ENCODE results near the gene GRB10.

GRB10 gene

GRCh38 chr7:50651271-50651989 lies 131.3 kb downstream of the GRB10 start:
- no peak for DNase-seq

DNA sequence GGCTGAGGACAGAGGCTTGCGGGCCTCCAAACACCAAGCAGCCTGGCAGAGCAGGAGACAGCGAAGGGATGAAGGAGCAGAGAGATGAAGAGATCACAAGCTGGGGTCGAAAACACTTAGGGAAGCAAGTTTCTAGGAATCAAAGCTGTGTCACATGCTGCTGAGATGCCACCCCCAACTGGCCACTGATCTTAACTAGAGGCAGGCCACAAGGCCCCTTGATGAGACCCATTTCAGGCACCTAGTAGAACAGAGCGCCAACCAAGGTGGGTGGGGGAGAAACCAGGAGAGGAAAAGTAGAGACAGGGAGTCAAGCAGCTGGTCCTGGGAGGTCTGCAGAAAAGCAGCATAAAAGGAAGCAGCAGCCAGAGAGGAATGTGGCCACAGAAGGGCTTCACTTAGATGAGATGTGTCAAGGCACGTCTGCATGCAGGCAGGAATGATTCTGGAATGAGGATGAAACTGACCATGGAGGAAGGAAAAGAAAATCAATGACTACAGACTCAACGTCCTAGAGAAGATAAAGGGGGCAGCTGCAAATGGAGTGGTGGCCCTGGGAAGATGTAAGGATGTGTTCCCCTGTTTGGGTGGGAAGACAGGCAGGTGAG lies 132.5 kb downstream of the GRB10 start:
- no peak for DNase-seq

DNA sequence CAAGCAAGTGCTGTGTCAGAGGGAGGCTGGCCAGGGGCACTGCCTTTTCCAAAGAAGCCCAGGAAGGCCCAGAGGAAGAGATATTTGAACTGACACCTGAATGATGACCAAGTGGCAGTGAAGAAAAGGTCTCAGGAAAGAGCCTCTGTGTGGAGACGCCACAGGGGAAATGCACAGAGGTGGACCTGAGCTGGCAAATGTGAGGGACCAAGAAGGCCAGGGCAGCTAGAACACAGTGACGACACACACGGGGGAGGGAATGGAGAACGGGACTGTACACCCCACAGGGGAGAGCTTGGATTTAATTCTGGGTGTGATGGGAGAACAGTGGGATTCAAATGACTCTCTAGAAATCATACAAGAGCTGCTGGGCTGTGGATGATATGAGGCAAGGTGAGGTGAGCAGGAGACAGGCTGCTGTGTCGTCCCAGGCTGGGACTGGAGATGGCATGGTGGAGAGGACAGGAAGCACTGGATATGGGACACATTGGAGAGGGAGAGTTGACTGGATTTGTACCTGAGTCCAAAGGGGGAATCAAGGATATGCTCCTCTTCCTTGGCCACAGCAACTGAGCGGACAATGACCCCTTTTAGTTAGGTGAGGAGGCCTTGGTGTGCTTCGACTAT lies 133.3 kb downstream of the GRB10 start:
- DNase-seq = no peak

- DNase-seq = no peak
Measured at GRCh38 chr7:50648570-50649169, 134.0 kb downstream of the GRB10 start.

GRCh38 chr7:50648076-50648475 lies 134.6 kb downstream of the GRB10 start:
- no peak for DNase-seq

DNA sequence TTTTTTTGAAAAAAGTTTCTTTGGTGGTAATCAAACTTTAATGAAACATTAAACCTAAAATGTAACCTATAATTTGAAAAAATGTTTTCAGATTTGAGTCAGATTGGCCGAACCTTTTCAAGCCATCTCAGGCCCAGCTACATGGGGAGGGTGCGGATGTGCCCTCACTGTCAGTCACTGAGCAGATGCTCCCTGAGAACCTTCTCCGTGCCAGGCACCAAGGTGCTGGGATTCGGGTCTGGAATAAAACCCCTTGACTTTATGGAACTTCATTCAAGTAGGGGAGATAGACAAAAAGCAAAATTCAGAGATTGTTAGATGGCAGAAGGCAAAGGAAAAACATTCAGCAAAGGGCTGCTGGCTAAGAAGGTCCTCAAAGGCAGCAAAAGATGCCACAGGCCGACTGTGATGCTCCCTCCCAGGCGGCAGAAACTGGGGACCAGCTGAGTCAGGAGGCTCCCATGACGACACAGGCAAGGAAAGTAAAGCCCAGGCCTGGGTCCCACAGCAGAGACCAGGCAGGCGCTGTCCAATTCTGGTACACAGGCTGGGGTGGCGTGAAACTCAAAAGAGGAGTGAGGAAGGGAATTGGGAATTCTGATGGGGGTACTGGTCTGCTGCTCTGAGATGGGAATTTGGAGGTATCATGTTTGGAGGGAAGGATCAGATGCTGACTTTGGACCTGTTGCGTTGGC lies 135.3 kb downstream of the GRB10 start:
- no peak for DNase-seq

GRCh38 chr7:50646069-50646468 lies 136.6 kb downstream of the GRB10 start:
- DNase-seq = no peak

DNA sequence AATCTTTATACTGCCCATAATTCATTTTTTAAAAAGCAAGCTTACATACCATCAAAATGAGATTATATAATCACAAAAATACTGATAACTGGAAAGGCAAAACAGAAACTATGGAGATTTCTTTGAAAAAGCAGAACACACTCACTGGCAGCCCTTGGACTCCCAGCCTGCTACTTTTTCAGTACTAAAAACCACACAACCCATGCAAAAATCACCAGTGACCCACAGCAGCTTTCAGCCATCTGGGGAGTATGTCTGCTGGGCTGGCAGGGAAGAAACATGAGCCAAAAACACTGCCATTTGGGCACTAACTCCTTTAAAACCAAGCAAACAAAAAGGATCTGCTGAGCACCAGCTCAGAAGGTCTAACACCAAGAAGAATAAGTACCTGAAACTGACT lies 137.5 kb downstream of the GRB10 start:
- no peak for DNase-seq

GRCh38 chr7:50644586-50644985 lies 138.1 kb downstream of the GRB10 start:
- no peak for DNase-seq

DNA sequence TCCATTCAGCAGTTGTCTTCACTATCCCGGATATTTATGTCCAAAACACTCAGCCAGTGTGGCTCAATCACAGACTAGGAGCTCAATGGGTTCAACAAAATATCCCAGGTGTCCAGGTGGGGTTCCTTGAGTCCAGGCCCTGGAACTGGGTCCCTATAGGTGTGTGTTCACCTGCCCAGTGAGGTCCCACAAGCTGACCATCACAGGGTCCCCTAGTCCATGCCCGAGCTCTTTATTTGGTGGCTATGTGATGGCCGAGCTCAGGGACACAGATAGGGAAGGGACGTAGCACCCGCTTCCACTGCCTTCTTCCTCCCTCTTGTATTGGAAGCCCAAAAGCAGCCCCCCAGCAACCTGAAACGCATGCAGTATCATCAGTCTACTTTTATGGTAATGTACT lies 138.6 kb downstream of the GRB10 start:
- DNase-seq = no peak

DNA sequence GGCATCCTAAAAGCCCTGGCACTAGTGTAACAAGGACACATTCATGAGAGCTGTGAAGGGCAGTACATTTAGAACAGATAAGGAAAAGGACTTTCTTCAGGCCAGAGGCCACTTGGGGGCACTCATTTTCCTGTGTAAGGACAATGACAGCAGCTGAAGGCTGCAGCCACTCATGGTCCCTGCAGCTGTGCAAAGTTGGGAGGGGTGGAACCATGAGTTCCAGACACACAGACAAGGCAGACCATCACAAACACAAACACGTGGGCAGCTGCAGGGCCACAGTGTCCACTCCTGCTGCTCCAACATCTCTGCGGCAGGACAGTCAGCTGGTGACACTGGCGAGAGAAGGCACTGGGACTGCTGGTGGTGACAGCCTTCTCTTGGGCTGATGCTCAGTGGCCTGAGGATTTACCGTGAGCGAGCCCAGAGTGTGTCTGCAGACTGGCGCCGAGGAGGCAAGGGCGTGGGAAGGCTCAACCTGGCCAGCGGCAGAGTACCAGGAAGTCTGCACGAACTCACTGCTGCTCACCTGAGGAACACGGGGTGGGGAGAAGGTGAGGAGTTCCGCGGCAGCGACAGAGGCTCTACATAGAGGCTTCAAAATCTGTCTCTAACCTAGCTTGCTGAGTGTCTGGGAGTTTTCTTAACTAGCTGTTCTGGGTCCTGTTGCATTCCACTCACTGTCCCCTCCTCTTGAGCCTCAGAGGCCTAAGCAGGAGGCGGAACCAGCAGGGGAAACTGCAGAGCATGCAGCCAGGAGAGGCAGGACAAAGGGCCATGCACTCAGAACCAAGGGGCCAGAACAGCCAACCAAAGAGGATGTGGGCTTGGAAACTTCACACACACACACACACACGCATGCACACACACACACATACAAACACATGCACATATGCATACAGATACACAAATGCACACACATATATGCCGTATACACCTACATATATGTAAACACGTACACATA lies 141.0 kb downstream of the GRB10 start:
- no peak for DNase-seq

GRCh38 chr7:50640779-50641178 lies 141.9 kb downstream of the GRB10 start:
- no peak for DNase-seq

DNA sequence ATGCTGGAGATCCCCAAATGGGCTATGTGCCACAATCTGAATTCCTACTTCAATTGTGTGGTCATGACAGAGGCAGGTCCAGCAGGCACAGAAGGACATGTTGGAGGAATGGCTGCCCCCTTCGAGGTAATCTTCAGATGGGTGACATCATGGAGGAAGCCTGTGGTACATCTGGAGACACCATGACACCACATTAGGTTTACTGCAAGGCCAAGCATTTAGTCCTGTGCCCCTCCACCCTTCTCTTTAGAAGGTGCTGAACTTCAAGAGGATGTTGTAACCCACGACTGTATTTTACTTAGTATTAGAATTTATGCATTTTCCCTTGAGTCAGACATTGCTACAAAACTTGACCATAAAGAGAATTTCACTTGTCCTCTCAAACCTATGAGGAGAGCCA lies 142.4 kb downstream of the GRB10 start:
- DNase-seq = no peak

GRCh38 chr7:50637725-50638643 lies 144.7 kb downstream of the GRB10 start:
- no peak for DNase-seq

- no peak for DNase-seq
Measured at GRCh38 chr7:50634378-50634777, 148.3 kb downstream of the GRB10 start.

DNA sequence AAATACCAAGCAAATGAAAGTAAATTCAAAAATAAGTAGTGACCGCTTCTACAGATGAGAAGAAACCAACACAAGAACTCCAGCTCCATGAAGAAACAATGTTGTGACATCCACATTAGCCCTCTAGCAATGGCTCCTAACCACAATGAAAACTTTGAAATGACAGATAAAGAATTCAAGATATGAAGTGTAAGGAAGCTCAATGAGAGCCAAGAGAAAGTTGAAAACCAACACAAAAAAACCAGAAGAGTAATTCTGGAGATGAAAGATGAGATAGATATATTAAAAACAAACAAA lies 149.3 kb downstream of the GRB10 start:
- no peak for DNase-seq

- peak; percentile 43 for DNase-seq
Measured at GRCh38 chr7:50632561-50633413, 149.9 kb downstream of the GRB10 start.

DNA sequence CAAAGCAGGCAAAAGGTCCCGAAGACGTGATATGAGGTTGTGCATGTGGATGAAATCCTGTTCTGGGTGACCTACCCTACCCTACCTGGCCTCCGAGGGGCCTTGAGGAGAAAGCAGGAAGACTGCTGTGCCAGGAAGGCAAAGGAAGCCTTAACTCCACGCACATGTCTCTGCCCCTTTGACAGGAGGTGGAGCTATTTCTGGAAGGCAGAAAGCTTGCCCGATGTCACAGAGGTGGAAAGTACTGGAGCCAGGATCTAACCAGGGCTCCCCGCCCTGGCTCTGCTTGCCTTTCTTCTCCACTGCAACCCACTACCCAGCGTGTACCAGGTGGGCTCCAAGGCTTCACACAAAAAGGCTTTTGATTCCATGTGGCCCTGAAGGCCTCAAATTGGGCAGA lies 151.1 kb downstream of the GRB10 start:
- no peak for DNase-seq

DNA sequence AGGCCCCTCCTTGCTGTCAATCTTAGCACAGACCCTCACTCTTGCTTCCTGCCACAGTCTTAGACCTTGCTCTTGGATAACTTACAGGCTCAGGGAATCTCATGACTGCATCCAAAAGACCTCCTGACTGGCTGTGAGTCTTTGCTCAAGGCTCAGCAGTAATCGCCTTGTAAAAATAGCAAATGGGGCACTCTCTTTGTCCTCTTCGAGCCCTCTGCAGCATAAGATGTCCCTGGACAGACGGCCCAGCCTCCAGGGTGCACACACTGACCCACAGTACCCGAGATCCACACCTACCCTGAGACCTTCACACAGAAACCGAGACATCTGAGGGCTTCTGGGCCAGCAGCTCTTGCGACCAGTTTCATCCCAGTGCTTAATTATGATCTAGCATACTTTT lies 151.6 kb downstream of the GRB10 start:
- no peak for DNase-seq

- no peak for DNase-seq
Measured at GRCh38 chr7:50629238-50629901, 153.3 kb downstream of the GRB10 start.
